GM18508 (cell line): ENCODE measurements around the gene CDKN1B.

Source experiments
- ATAC-seq: cut with Tn5 transposase; IDR thresholded peaks from one replicate; pipeline ENCODE4 v1.9.1; 2021; ENCODE audit warnings: moderate number of reproducible peaks; ENCODE audit not compliant: insufficient read depth, unreplicated experiment

Gene CDKN1B

GRCh38 chr12:12699345-12699744 is 17.8 kb upstream of the CDKN1B start:
- ATAC-seq = no peak

- no peak for ATAC-seq
These were observed 16.9 kb upstream of the CDKN1B start for GRCh38 chr12:12700254-12700653.

GRCh38 chr12:12701457-12701856 is 15.7 kb upstream of the CDKN1B start:
- ATAC-seq = no peak

- ATAC-seq = no peak
These were observed 12.5 kb upstream of the CDKN1B start for GRCh38 chr12:12704593-12705230.

- ATAC-seq = no peak
These were observed 11.2 kb upstream of the CDKN1B start for GRCh38 chr12:12705838-12706520.

GRCh38 chr12:12713932-12714275 is 3.3 kb upstream of the CDKN1B start:
- no peak for ATAC-seq

- ATAC-seq = no peak
These were observed 2.7 kb upstream of the CDKN1B start for GRCh38 chr12:12714276-12715021.

- no peak for ATAC-seq
These were observed 2.1 kb upstream of the CDKN1B start for GRCh38 chr12:12715128-12715458.

GRCh38 chr12:12715459-12716150 is 1.6 kb upstream of the CDKN1B start:
- peak; percentile 29 for ATAC-seq

- ATAC-seq = no peak
These were observed 896 bp upstream of the CDKN1B start for GRCh38 chr12:12716151-12716792.

GRCh38 chr12:12717586-12718380 is 615 bp downstream of the CDKN1B start:
- ATAC-seq = no peak

GRCh38 chr12:12718381-12718759 is 1.2 kb downstream of the CDKN1B start:
- ATAC-seq = no peak

- ATAC-seq = no peak
These were observed 1.7 kb downstream of the CDKN1B start for GRCh38 chr12:12718853-12719252.

GRCh38 chr12:12719496-12719895 is 2.3 kb downstream of the CDKN1B start:
- no peak for ATAC-seq

- no peak for ATAC-seq
These were observed 2.9 kb downstream of the CDKN1B start for GRCh38 chr12:12720052-12720451.

GRCh38 chr12:12720672-12721161 is 3.5 kb downstream of the CDKN1B start:
- ATAC-seq = no peak

- ATAC-seq = no peak
These were observed 4.1 kb downstream of the CDKN1B start for GRCh38 chr12:12721176-12721751.

GRCh38 chr12:12721814-12722434 is 4.8 kb downstream of the CDKN1B start:
- ATAC-seq = no peak
